LNCAP (cell line): ENCODE results near the gene BIN2.

Source experiments
- TF ChIP-seq, protein P1 (sequence below): fragments of 450-650 bp; IDR thresholded peaks from 2 replicates; pipeline ENCODE4 v1.5.1; 2017; ENCODE audit warnings: mild to moderate bottlenecking

BIN2 gene

GRCh38 chr12:51246254-51246853 lies 77.6 kb downstream of the BIN2 start:
- TF ChIP-seq, protein P1, sequence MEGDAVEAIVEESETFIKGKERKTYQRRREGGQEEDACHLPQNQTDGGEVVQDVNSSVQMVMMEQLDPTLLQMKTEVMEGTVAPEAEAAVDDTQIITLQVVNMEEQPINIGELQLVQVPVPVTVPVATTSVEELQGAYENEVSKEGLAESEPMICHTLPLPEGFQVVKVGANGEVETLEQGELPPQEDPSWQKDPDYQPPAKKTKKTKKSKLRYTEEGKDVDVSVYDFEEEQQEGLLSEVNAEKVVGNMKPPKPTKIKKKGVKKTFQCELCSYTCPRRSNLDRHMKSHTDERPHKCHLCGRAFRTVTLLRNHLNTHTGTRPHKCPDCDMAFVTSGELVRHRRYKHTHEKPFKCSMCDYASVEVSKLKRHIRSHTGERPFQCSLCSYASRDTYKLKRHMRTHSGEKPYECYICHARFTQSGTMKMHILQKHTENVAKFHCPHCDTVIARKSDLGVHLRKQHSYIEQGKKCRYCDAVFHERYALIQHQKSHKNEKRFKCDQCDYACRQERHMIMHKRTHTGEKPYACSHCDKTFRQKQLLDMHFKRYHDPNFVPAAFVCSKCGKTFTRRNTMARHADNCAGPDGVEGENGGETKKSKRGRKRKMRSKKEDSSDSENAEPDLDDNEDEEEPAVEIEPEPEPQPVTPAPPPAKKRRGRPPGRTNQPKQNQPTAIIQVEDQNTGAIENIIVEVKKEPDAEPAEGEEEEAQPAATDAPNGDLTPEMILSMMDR = peak; percentile 25; the same call in 1 of the 2 replicates

- TF ChIP-seq, protein P1 = no peak
Measured at GRCh38 chr12:51245476-51246253, 78.3 kb downstream of the BIN2 start.

DNA sequence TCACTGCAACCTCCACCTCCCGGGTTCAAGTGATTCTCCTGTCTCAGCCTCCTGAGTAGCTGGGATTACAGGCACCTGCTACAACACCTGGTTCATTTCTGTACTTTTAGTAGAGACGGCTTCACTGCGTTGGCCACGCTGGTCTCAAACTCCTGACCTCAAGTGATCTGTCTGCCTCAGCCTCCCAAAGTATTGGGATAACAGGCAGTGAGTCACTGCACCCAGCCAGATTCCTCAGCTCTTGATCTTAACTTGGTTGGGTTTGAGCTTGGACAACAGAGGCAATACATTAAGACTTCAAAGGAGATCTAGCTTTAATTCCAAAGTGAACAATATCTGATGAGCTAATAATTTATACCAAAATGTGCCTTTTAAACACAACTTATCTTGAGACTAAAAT lies 79.7 kb downstream of the BIN2 start:
- TF ChIP-seq, protein P1 = no peak

DNA sequence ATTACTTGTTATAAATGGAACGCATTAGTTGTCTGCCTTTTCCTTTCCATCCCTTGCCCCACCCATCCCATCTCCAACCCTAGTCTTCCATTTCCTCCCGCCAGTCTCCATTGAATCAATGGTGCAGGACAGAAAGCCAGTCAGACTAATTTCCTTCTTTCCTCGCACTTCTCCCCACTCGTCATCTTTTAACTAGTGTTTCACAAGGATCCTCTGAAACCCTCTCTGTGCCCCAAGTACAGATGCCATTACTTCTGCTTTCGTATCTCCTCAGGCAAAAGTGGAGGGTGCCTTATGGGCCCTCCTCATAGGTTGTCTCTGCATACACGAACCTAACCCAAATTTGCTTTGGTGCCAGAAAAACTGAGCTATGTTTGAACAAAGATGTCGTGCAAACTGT lies 81.1 kb downstream of the BIN2 start:
- TF ChIP-seq, protein P1 = no peak

DNA sequence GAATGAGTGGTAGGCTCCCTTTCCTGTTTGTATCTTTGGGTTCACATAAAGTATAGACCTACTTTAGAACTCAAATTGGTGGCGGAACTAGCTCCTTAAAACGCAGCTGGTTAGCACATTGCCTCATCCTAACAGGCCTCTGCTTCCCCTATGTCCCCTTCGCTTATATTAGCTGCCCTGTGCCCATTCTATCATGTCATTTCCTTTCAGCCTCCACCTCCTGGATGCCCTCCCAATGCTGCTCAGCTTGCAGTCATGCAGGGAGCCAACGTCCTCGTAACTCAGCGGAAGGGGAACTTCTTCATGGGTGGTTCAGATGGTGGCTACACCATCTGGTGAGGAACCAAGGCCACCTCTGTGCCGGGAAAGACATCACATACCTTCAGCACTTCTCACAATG lies 81.9 kb downstream of the BIN2 start:
- TF ChIP-seq, protein P1 = no peak

DNA sequence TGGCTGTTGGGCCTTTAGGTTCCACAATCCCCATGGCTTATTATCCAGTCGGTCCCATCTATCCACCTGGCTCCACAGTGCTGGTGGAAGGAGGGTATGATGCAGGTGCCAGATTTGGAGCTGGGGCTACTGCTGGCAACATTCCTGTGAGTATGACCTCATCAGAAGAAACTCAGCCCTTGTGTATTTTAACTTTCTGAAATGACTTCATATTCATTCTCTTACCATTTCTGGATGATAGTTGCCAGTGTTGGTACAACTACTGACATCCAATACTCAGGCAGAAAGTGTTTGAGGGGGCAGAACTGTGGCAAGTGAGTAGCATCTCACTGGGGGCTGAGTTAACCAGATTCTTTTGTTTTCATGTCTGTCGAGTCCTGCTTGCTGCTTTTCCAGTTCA lies 83.0 kb downstream of the BIN2 start:
- TF ChIP-seq, protein P1 = no peak

DNA sequence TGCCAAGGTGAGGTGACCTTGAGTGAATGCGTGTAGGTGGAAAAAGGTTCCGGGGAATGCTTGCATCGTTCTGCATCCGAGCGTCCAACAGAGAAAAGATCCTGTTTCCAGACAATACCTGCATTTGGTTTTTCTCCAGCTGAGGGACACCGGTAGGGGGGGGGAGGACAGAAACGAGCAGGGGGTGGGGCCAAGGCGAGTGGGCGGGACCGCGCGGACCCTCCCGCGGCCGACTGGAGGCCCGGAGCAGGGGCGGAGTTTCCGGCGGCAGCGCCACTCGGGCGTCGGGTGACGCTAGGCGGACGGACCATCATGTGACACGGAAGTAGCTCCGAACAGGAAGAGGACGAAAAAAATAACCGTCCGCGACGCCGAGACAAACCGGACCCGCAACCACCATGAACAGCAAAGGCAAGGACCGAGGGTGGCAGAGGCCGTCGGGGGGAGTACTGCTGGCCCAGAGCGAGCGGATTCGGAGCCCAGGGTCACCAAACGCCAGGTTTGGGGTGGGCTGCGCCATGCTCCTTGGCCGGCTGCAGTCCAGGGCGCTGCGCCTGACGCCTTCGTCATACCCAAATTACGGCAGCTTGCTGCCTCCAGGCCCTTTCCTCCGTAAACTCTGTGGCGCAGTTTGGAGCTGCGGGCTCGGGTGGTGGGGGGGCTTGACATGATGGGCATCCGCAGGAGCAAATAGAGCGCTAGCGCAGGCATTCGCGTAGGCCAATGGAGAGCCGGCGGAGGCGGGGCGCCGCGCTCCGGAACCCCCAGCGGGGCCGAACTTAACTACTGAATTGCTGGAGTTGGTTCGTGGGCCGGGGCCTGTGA lies 85.3 kb downstream of the BIN2 start, which contains the start of gene DAZAP2:
TSS of gene DAZAP2 (plus strand) at position 317 of the 825 bp plus-strand sequence. CDS start at position 399, 82 bp downstream.
- TF ChIP-seq, protein P1 = peak; percentile 9; the same call in 1 of the 2 replicates
